GM23338 (cell line): ENCODE results near the gene PVALB. TPM values are rescaled to one million over a fixed set of nuclear protein-coding genes. Genes with fewer than 3 reads are reported as not detected.

Source experiments
- ATAC-seq: fragments of 200-7000 bp; cut with Tn5 transposase; 3 replicates; pipeline ENCODE4 v1.9.1; 2020
- DNase-seq: peaks from one replicate; pipeline ENCODE4 v3.0.0-alpha.2; 2015; ENCODE audit warnings: low spot score
- H2AFZ ChIP-seq: fragments of 200-600 bp; sonication (generic); 2 replicates; pipeline ENCODE4 v1.8.0; 2016; ENCODE audit warnings: antibody characterized with exemption, mild to moderate bottlenecking, moderate library complexity
- H3F3A ChIP-seq: fragments of 200-600 bp; sonication (generic); replicated peaks from 2 replicates; pipeline ENCODE4 v1.8.0; 2017; ENCODE audit warnings: antibody characterized with exemption, mixed run types, low read depth
- H3K27ac ChIP-seq: fragments of 200-600 bp; sonication (generic); 2 replicates; pipeline ENCODE4 v1.6.1; 2016; ENCODE audit warnings: low read depth
- H3K27me3 ChIP-seq: fragments of 200-600 bp; sonication (generic); 2 replicates; pipeline ENCODE4 v1.8.0; 2016; ENCODE audit warnings: mild to moderate bottlenecking, mixed run types, moderate library complexity; ENCODE audit not compliant: insufficient read depth
- H3K36me3 ChIP-seq: fragments of 200-600 bp; sonication (generic); 2 replicates; pipeline ENCODE4 v1.8.0; 2016; ENCODE audit warnings: mild to moderate bottlenecking; ENCODE audit not compliant: insufficient read depth
- H3K4me1 ChIP-seq: fragments of 200-600 bp; sonication (generic); 2 replicates; pipeline ENCODE4 v1.8.0; 2016; ENCODE audit warnings: mild to moderate bottlenecking, moderate library complexity; ENCODE audit not compliant: insufficient read depth
- H3K4me2 ChIP-seq: fragments of 200-600 bp; sonication (generic); 2 replicates; pipeline ENCODE4 v1.7.1; 2017; ENCODE audit warnings: mixed run types
- H3K4me3 ChIP-seq: fragments of 200-600 bp; sonication (generic); 2 replicates; pipeline ENCODE4 v1.6.1; 2016; ENCODE audit warnings: mixed run types
- H3K79me2 ChIP-seq: fragments of 200-600 bp; sonication (generic); replicated peaks from 2 replicates; pipeline ENCODE4 v1.8.0; 2017; ENCODE audit warnings: mild to moderate bottlenecking; ENCODE audit not compliant: insufficient read depth
- H3K9me2 ChIP-seq: fragments of 200-600 bp; sonication (generic); 2 replicates; pipeline ENCODE4 v1.8.0; 2017; ENCODE audit not compliant: insufficient read depth
- H4K20me1 ChIP-seq: fragments of 200-600 bp; sonication (generic); replicated peaks from 2 replicates; pipeline ENCODE4 v1.8.0; 2017; ENCODE audit warnings: mild to moderate bottlenecking; ENCODE audit not compliant: insufficient read depth
- H3K27ac Mint-ChIP-seq: 2 replicates; pipeline ENCODE4 v1.8.0; 2020; ENCODE audit warnings: inconsistent platforms, mild to moderate bottlenecking, moderate library complexity, mixed read lengths
- H3K27me3 Mint-ChIP-seq: 3 replicates; pipeline ENCODE4 v1.8.0; 2022; ENCODE audit warnings: low read depth, mild to moderate bottlenecking, moderate library complexity, mixed read lengths, inconsistent platforms; ENCODE audit not compliant: insufficient read depth, poor library complexity
- H3K36me3 Mint-ChIP-seq: 3 replicates; pipeline ENCODE4 v1.8.0; 2021; ENCODE audit warnings: low read depth, mild to moderate bottlenecking, inconsistent platforms, moderate library complexity, mixed read lengths
- H3K4me1 Mint-ChIP-seq: 3 replicates; pipeline ENCODE4 v1.8.0; 2020; ENCODE audit warnings: mild to moderate bottlenecking, inconsistent platforms, mixed read lengths
- H3K4me3 Mint-ChIP-seq: 3 replicates; pipeline ENCODE4 v1.8.0; 2021; ENCODE audit warnings: moderate library complexity, mild to moderate bottlenecking, inconsistent platforms, mixed read lengths
- H3K9me3 Mint-ChIP-seq: 3 replicates; pipeline ENCODE4 v1.8.0; 2020; ENCODE audit warnings: moderate library complexity, mild to moderate bottlenecking, inconsistent platforms, mixed read lengths
- CREB1 ChIP-seq: fragments of 250-450 bp; sonication (Bioruptor Pico); IDR thresholded peaks from 2 replicates; pipeline ENCODE4 v1.5.0; 2020; ENCODE audit warnings: low read depth, mild to moderate bottlenecking, moderate library complexity
- ETS1 ChIP-seq: IDR thresholded peaks from 2 replicates; pipeline ENCODE4 v1.6.1; 2016; ENCODE audit warnings: antibody characterized with exemption
- EZH2 ChIP-seq: fragments of 200-600 bp; sonication (generic); IDR thresholded peaks from one replicate; pipeline ENCODE4 v1.8.0; 2017; ENCODE audit warnings: antibody characterized with exemption, mild to moderate bottlenecking, low read depth; ENCODE audit not compliant: unreplicated experiment
- EZH2phosphoT487 ChIP-seq: fragments of 200-600 bp; sonication (generic); IDR thresholded peaks from one replicate; pipeline ENCODE4 v1.8.1; 2018; ENCODE audit warnings: antibody characterized with exemption; ENCODE audit not compliant: unreplicated experiment
- JUNB ChIP-seq: IDR thresholded peaks from one replicate; pipeline ENCODE4 v1.6.1; 2016; ENCODE audit warnings: antibody characterized with exemption; ENCODE audit not compliant: unreplicated experiment
- NANOG ChIP-seq: IDR thresholded peaks from 2 replicates; pipeline ENCODE4 v1.6.1; 2016; ENCODE audit warnings: antibody characterized with exemption, borderline replicate concordance
- POLR2AphosphoS5 ChIP-seq: IDR thresholded peaks from 2 replicates; pipeline ENCODE4 v1.6.1; 2016; ENCODE audit warnings: antibody characterized with exemption, low read depth
- STAT1 ChIP-seq: IDR thresholded peaks from one replicate; pipeline ENCODE4 v1.6.1; 2016; ENCODE audit warnings: antibody characterized with exemption; ENCODE audit not compliant: unreplicated experiment
- ZNF114 ChIP-seq: fragments of 250-450 bp; sonication (Bioruptor Pico); IDR thresholded peaks from 2 replicates; pipeline ENCODE4 v1.5.0; 2020; ENCODE audit warnings: mild to moderate bottlenecking, moderate library complexity
- ZNF331 ChIP-seq: fragments of 250-450 bp; sonication (Bioruptor Pico); IDR thresholded peaks from 2 replicates; pipeline ENCODE4 v1.5.0; 2020; ENCODE audit warnings: low read depth, mild to moderate bottlenecking, moderate library complexity
- polyA plus RNA-seq: library from polyadenylated mRNA; unstranded; fragments of >200 nt; fragmentation: Nextera tagmentation; extraction: Ambion mirVana; gene quantifications from 2 replicates; pipeline ENCODE4 v1.2.1, GENCODE V29; 2016
- total RNA-seq: library from RNA; depleted of rRNA; stranded (reverse); fragments of >200 nt; shearing (Covaris generic); gene quantifications from 2 replicates; pipeline ENCODE4 v1.2.3, GENCODE V29; 2014
- TF ChIP-seq, protein P1 (sequence below), 2 experiments: fragments of 200-600 bp in 1 of 2; sonication (generic) in 1 of 2; conservative IDR thresholded peaks; 2 replicates each; pipeline versions ENCODE4 v1.5.1 to v1.6.1; 2016 to 2017; ENCODE audit warnings: antibody characterized with exemption in 2 of 2, low read depth in 2 of 2, mild to moderate bottlenecking in 2 of 2, moderate library complexity in 1 of 2
- TF ChIP-seq, protein P2 (sequence below): IDR thresholded peaks from one replicate; pipeline ENCODE4 v1.6.1; 2018; ENCODE audit warnings: antibody characterized with exemption; ENCODE audit not compliant: unreplicated experiment
- TF ChIP-seq, protein P3 (sequence below): fragments of 250-450 bp; sonication (Bioruptor Pico); IDR thresholded peaks from 2 replicates; pipeline ENCODE4 v1.5.0; 2020; ENCODE audit warnings: mild to moderate bottlenecking, moderate library complexity

Gene PVALB
- total and polyA plus RNA-seq, 2 experiments from 2014 or later: 7.9 TPM; not detected in 1

- Histone ChIP-seq H3K4me3 (no peak overlapping the region), H3K4me1 (no peaks in the 10 kb centered on the region), H3K79me2 (no peaks in the 10 kb centered on the region), H3K36me3 (no peaks in the 10 kb centered on the region), H3K27ac (no peak overlapping the region), H3K27me3 (peaks cover 17% of the 10 kb centered on the region), H2AFZ (no peak overlapping the region), H3F3A (0 out of 2 replicates have a peak, but pooled peaks cover 6% of the 10 kb centered on the region), H3K9me2 (peaks cover 5% of the 10 kb centered on the region; the same call in 1 of the 2 replicates), H4K20me1 (no peaks in the 10 kb centered on the region), H3K4me2 (no peak overlapping the region)
- Mint-ChIP-seq H3K9me3 (peaks cover 9% of the 10 kb centered on the region; the same call in 2 of the 3 replicates), H3K4me1 (peaks cover 11% of the 10 kb centered on the region; the same call in 2 of the 3 replicates), H3K36me3 (no peaks in the 10 kb centered on the region), H3K27ac (no peak overlapping the region), H3K4me3 (no peak overlapping the region), H3K27me3 (peaks cover 29% of the 10 kb centered on the region)
- no peak for TF ChIP-seq EZH2phosphoT487
- no peak for TF ChIP-seq CREB1 (CRISPR knock-in tag)
- TF ChIP-seq ZNF331 (CRISPR knock-in tag): no peak
- no peak for TF ChIP-seq NANOG
- TF ChIP-seq, protein P1, sequence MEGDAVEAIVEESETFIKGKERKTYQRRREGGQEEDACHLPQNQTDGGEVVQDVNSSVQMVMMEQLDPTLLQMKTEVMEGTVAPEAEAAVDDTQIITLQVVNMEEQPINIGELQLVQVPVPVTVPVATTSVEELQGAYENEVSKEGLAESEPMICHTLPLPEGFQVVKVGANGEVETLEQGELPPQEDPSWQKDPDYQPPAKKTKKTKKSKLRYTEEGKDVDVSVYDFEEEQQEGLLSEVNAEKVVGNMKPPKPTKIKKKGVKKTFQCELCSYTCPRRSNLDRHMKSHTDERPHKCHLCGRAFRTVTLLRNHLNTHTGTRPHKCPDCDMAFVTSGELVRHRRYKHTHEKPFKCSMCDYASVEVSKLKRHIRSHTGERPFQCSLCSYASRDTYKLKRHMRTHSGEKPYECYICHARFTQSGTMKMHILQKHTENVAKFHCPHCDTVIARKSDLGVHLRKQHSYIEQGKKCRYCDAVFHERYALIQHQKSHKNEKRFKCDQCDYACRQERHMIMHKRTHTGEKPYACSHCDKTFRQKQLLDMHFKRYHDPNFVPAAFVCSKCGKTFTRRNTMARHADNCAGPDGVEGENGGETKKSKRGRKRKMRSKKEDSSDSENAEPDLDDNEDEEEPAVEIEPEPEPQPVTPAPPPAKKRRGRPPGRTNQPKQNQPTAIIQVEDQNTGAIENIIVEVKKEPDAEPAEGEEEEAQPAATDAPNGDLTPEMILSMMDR (conservative IDR thresholded peaks at IDR 0.05; ENCODE audit: low read depth in 2 of 2): no peak
- TF ChIP-seq EZH2: no peak
- no peak for TF ChIP-seq STAT1
- no peak for TF ChIP-seq POLR2AphosphoS5
- TF ChIP-seq, protein P2, sequence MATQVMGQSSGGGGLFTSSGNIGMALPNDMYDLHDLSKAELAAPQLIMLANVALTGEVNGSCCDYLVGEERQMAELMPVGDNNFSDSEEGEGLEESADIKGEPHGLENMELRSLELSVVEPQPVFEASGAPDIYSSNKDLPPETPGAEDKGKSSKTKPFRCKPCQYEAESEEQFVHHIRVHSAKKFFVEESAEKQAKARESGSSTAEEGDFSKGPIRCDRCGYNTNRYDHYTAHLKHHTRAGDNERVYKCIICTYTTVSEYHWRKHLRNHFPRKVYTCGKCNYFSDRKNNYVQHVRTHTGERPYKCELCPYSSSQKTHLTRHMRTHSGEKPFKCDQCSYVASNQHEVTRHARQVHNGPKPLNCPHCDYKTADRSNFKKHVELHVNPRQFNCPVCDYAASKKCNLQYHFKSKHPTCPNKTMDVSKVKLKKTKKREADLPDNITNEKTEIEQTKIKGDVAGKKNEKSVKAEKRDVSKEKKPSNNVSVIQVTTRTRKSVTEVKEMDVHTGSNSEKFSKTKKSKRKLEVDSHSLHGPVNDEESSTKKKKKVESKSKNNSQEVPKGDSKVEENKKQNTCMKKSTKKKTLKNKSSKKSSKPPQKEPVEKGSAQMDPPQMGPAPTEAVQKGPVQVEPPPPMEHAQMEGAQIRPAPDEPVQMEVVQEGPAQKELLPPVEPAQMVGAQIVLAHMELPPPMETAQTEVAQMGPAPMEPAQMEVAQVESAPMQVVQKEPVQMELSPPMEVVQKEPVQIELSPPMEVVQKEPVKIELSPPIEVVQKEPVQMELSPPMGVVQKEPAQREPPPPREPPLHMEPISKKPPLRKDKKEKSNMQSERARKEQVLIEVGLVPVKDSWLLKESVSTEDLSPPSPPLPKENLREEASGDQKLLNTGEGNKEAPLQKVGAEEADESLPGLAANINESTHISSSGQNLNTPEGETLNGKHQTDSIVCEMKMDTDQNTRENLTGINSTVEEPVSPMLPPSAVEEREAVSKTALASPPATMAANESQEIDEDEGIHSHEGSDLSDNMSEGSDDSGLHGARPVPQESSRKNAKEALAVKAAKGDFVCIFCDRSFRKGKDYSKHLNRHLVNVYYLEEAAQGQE: no peak
- no peak for TF ChIP-seq ETS1
- TF ChIP-seq, protein P3, sequence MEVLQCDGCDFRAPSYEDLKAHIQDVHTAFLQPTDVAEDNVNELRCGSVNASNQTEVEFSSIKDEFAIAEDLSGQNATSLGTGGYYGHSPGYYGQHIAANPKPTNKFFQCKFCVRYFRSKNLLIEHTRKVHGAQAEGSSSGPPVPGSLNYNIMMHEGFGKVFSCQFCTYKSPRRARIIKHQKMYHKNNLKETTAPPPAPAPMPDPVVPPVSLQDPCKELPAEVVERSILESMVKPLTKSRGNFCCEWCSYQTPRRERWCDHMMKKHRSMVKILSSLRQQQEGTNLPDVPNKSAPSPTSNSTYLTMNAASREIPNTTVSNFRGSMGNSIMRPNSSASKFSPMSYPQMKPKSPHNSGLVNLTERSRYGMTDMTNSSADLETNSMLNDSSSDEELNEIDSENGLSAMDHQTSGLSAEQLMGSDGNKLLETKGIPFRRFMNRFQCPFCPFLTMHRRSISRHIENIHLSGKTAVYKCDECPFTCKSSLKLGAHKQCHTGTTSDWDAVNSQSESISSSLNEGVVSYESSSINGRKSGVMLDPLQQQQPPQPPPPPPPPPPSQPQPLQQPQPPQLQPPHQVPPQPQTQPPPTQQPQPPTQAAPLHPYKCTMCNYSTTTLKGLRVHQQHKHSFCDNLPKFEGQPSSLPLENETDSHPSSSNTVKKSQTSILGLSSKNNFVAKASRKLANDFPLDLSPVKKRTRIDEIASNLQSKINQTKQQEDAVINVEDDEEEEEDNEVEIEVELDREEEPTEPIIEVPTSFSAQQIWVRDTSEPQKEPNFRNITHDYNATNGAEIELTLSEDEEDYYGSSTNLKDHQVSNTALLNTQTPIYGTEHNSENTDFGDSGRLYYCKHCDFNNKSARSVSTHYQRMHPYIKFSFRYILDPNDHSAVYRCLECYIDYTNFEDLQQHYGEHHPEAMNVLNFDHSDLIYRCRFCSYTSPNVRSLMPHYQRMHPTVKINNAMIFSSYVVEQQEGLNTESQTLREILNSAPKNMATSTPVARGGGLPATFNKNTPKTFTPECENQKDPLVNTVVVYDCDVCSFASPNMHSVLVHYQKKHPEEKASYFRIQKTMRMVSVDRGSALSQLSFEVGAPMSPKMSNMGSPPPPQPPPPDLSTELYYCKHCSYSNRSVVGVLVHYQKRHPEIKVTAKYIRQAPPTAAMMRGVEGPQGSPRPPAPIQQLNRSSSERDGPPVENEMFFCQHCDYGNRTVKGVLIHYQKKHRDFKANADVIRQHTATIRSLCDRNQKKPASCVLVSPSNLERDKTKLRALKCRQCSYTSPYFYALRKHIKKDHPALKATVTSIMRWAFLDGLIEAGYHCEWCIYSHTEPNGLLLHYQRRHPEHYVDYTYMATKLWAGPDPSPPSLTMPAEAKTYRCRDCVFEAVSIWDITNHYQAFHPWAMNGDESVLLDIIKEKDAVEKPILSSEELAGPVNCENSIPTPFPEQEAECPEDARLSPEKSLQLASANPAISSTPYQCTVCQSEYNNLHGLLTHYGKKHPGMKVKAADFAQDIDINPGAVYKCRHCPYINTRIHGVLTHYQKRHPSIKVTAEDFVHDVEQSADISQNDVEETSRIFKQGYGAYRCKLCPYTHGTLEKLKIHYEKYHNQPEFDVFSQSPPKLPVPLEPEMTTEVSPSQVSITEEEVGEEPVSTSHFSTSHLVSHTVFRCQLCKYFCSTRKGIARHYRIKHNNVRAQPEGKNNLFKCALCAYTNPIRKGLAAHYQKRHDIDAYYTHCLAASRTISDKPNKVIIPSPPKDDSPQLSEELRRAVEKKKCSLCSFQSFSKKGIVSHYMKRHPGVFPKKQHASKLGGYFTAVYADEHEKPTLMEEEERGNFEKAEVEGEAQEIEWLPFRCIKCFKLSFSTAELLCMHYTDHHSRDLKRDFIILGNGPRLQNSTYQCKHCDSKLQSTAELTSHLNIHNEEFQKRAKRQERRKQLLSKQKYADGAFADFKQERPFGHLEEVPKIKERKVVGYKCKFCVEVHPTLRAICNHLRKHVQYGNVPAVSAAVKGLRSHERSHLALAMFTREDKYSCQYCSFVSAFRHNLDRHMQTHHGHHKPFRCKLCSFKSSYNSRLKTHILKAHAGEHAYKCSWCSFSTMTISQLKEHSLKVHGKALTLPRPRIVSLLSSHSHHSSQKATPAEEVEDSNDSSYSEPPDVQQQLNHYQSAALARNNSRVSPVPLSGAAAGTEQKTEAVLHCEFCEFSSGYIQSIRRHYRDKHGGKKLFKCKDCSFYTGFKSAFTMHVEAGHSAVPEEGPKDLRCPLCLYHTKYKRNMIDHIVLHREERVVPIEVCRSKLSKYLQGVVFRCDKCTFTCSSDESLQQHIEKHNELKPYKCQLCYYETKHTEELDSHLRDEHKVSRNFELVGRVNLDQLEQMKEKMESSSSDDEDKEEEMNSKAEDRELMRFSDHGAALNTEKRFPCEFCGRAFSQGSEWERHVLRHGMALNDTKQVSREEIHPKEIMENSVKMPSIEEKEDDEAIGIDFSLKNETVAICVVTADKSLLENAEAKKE (CRISPR knock-in tag): no peak
- no peak for TF ChIP-seq JUNB
- no peak for TF ChIP-seq ZNF114
- ATAC-seq: no peak
- DNase-seq: no peak
Measured at GRCh38 chr22:36855478-36855877, 38.6 kb upstream of the PVALB start.
